HS-27A (cell line): ENCODE results near the gene HTRA2.
A peak's percentile ranks its signal among the peaks of the same experiment; 100 is the strongest.
"Not testable (repeated sequence)": the region's sequence is repeated elsewhere in the genome, so short reads cannot be mapped to it uniquely, and the experiment has no call there.

Source experiments
- DNase-seq: peaks from one replicate; pipeline ENCODE4 v3.0.0-alpha.2; 2012; ENCODE audit warnings: low read depth, missing footprints

The HTRA2 gene

GRCh38 chr2:74529357-74530238, at the start of gene HTRA2, which contains the start of gene AUP1:
Gene HTRA2, plus strand, starts transcription at chr2:74529933. Its CDS starts 74 bp downstream, at chr2:74530007.
Gene AUP1, minus strand, starts transcription at chr2:74529706. Its CDS starts 77 bp downstream, at chr2:74529629.
- DNase-seq, result peak; percentile 98

GRCh38 chr2:74481431-74481830, 48.3 kb upstream of the HTRA2 start:
- DNase-seq, result no peak

DNA sequence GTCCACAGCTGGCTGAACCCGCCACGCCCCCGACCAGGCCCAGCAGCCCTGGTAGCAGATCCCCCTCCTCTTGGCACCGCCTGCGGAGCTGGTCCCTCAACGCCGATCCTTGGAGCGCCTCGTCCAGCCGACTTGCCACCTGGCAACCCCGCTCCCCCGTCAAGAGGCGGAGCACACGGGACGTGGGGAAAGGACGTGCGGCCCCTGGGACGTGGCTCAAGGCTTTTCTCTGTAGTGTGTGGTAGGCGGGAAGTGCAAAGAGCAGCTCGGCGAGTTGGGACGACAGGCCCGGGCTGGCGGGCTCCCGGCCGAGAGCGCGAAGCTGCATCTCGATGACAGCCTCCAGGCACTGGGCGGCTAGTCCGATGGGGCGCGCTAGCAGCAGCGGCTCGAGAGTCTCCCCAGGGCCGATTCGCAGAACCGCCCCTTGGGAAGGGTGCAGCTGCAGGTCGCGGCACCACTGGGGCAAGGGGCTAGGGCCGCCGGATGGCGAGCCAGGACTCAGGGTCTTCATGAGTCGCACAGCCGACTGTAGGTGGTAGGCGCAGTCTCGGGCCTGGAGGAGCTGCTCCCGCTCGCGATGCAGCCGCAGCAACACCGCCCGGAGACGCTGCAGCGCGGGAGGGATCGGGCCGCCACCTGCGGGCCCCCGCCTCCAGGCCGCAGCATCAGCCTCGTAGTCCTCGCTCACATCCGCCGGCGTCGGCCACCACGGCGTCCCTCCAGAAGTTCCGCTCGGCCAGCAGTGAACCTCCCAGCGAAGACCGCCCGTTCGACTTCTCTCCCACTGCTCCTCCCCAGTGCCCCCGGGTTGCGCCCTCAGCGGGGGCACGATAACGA, 47.6 kb upstream of the HTRA2 start:
- no peak for DNase-seq

- peak; percentile 94 for DNase-seq
These were observed 46.7 kb upstream of the HTRA2 start, which contains the start of the genes CCDC142 and TTC31 for GRCh38 chr2:74482801-74483674. Gene CCDC142, minus strand, starts transcription at chr2:74482998. Its CDS starts 161 bp downstream, at chr2:74482837. Gene TTC31, plus strand, starts transcription at chr2:74483081. Its CDS starts 15 bp downstream, at chr2:74483096.

DNA sequence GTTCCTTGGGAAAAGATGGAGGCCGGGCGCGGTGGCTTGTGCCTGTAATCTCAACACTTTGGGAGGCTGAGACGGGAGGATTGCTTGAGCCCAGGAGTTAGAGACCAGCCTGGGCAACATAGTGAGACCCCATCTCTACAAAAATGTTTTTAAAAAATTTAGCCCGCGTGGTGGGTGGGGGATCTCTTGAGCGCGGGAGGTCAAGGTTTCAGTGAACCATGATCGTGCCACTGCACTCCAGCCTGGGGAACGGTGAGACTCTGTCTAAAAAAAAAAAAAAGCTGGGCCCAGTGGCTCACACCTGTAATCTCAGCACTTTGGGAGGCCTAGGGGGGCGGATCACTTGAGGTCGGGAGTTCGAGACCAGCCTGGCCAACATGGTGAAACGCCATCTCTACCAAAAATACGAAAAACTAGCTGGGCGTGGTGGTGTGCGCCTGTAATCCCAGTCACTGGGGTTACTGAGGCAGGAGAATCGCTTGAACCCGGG, 46.0 kb upstream of the HTRA2 start:
- not testable (repeated sequence) for DNase-seq

GRCh38 chr2:74486141-74486540, 43.6 kb upstream of the HTRA2 start:
- no peak for DNase-seq

DNA sequence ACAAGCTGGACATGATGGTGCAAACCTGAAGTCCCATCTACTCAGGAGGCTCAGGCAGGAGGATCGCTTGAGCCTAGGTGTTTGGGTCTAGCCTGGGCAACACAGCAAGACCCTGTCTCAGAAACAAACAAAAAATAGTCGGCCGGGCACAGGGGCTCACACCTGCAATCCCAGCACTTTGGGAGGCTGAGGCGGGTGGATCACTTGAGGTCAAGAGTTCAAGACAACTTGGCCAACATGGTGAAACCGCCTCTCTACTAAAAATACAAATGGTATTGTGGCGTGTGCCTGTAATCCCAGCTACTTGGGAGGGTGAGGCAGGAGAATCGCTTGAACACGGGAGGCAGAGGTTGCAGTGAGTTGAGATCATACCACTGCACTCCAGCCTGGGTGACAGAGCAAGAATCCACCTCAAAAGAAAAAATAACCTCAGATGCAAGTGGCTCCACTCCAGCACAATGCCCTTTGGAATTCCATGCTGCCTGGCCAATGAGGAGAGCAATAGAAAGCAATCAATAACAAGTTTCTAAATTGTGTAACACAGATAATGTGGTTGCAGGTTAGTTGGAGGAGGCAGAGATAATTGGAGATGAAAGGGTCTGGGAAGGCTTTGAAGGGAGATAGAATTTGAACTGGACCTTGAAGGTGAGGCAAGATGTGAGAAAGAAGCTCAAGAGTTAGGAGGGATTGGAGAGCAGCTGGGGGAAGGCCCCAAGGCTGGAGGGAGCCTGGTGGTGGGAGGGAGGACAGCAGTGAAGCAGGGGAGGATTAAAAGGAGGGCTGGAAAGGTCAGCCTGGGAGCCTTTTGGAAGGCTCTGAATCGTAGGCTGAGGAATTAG, 40.9 kb upstream of the HTRA2 start:
- no peak for DNase-seq

- DNase-seq, result no peak
These were observed 39.8 kb upstream of the HTRA2 start for GRCh38 chr2:74489906-74490305.

- no peak for DNase-seq
These were observed 37.8 kb upstream of the HTRA2 start for GRCh38 chr2:74491648-74492544.

GRCh38 chr2:74493546-74493945, 36.2 kb upstream of the HTRA2 start:
- DNase-seq, result no peak

DNA sequence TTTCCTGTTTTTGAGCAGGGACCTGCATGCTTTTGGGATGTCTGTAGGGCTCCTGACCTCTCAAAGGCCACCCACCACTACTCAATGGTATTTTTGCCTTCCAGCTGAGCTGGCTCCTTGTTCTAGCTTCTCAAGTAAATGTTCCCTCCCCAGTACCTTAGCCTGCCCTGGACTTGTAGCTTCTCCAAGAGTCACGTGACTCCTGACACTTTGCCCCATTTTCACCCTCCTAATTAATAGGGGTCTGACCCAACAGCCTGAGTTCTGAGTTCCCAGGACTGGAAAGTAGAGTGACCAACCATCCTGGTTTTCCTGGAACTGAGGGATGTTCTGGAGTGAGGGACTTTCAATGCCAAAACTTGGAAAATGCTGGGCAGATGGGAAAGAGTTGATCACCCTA, 34.3 kb upstream of the HTRA2 start:
- DNase-seq, result no peak

- no peak for DNase-seq
These were observed 32.5 kb upstream of the HTRA2 start for GRCh38 chr2:74496997-74497776.

- DNase-seq, result no peak
These were observed 31.8 kb upstream of the HTRA2 start for GRCh38 chr2:74497777-74498499.

DNA sequence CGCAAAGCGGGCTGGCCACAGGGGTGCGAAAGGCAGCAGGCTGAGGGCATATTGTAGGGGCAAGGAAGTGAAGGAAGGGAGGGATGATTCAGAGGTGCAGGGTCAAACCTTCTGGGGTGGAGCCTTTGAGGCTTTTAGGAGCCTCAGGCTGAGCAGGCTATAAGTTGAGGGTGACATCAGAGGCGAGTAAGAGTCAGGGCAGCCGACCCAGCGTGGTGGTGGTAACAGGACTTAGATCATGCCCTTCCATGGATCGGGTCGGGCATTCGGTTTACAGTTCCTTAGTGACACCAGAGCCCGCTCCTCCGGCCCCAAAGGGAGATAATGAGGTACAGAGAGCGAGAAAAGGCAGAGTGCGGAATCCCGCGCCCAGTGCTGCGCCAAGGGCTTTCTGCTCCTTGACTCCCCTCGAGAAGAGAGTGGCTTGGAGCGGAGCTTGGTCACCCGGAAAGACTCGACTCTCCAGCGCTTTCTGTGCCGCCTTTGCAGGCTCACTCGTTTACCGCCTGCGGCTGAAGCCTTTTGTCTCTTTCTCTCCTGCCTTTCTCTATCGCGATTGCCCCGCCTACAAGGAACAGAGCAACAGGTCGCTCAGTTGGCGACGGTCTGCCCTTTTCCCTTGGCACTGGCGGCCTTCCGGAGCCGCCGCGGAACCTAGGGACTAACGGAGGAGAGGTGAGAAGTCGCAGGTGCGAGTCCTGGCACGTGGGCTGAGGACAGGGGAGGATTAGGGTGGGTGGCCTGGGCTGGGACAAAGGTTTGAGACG, 31.1 kb upstream of the HTRA2 start:
- no peak for DNase-seq

GRCh38 chr2:74499267-74499939, 30.3 kb upstream of the HTRA2 start, which contains the start of gene LBX2:
Gene LBX2, minus strand, starts transcription at chr2:74499603. Its CDS starts 66 bp downstream, at chr2:74499537.
- DNase-seq, result no peak

DNA sequence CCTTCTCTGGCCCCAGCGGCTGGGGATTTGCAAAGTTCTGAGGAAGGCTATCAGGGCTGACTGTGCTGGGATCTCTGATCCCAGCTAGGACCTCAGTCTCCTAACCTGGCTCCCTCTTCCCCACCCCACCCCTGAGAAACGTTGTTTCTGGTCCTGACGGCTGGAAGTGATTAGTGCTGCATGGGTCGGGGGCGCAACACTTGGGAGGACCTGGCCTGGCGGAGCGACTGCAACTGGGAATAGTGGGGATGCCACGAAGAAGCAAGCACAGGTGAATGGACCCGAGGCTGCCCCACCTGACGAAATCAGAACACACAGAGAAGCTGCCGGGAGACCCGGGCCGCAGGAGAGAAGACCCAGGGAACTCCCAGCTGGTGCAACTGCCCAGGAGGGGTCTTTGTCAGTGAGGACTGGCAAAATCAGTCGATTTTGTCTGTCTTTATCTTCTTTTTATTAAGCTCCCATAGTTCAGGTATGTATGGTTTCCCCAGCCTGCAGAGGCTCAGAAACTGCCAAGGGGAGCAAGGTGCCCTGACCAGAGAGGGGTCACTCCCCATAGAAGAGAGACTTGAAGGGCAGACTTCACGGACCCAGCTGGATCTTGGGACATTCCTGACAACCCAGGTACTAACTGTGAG, 29.7 kb upstream of the HTRA2 start:
- no peak for DNase-seq
